Peyer's patch (tissue), 4 donors: ENCODE measurements around the gene NPDC1. TPM values are rescaled to one million over a fixed set of nuclear protein-coding genes. Genes with fewer than 3 reads are reported as not detected.
A peak's percentile ranks its signal among the peaks of the same experiment; 100 is the strongest.

Experiments
- DNase-seq, 3 donors: peaks; one replicate each; pipeline ENCODE4 v3.0.0-alpha.2; 2017 to 2019
- H3K27ac ChIP-seq, 4 donors: fragments of 200-600 bp; sonication (generic); one replicate each; pipeline ENCODE4 v1.5.1; 2016 to 2019
- H3K27me3 ChIP-seq, 2 donors: fragments of 200-600 bp; sonication (generic); one replicate each; pipeline ENCODE4 v1.5.1; 2019
- H3K36me3 ChIP-seq, 3 donors: fragments of 200-600 bp; sonication (generic); one replicate each; pipeline ENCODE4 v1.5.1; 2016 to 2019
- H3K4me1 ChIP-seq, 4 donors: fragments of 200-600 bp; sonication (generic); one replicate each; pipeline ENCODE4 v1.5.1; 2016 to 2019
- H3K4me3 ChIP-seq, 4 donors: fragments of 200-600 bp; sonication (generic); 1 replicate in 3 of 4; 2 replicates in 1 of 4; pipeline ENCODE4 v1.5.1; 2016 to 2019; ENCODE audit warnings: mild to moderate bottlenecking in 1 of 4
- H3K9me3 ChIP-seq, 4 donors: fragments of 200-600 bp; sonication (generic); one replicate each; pipeline ENCODE4 v1.5.1; 2016 to 2019; ENCODE audit warnings: mild to moderate bottlenecking in 1 of 4
- CTCF ChIP-seq, 6 experiments: fragments of 450-650 bp in 4 of 6; fragments of 200-600 bp in 2 of 6; sonication (generic) in 1 of 6; IDR thresholded peaks; one replicate each; pipeline ENCODE4 v1.5.1; 2017 to 2019; ENCODE audit warnings: antibody characterized with exemption in 6 of 6, mild to moderate bottlenecking in 3 of 6, moderate library complexity in 1 of 6
- POLR2A ChIP-seq, 2 donors: fragments of 450-650 bp; IDR thresholded peaks; one replicate each; pipeline ENCODE4 v1.5.1; 2017; ENCODE audit warnings: antibody characterized with exemption in 2 of 2, mild to moderate bottlenecking in 2 of 2, moderate library complexity in 2 of 2
- total RNA-seq, 4 donors: library from RNA; depleted of rRNA; stranded (reverse); fragments of >200 nt; gene quantifications; one replicate each; pipeline ENCODE4 v1.1.0, GENCODE V29; 2016

NPDC1 gene
- total RNA-seq, 4 donors from 2014 or later: 54.2 to 106 (median 83.8) TPM

DNA sequence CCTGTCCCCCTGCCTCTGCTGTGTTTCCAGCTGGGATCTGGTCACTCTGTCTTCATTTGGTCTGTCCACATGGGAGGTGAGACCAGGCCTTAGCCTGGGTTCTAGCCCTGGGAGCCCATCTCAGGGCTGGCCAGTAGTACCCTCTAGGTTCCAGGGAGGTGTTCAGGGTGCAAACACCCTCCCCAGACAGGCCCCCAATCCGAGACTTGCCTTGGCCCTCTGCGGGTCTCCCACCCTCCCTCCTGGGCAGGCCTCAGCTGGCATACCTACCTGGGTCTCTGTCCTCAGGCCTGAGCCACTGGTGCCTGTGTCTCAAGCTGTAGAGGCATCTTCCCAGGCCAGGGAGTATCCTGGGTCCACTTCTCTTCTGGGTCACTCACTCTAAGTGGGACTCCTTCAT, 25.3 kb upstream of the NPDC1 start:
- Histone ChIP-seq H3K9me3 (no peaks in the 10 kb centered on the region), H3K36me3 (no peaks in the 10 kb centered on the region), H3K27me3 (peaks cover 0 to 8% of the 10 kb centered on the region in 2 donors), H3K4me3 (peak overlapping the region in 1 of 4 donors; percentile 72), H3K4me1 (peaks cover 0 to 44% (median 13%) of the 10 kb centered on the region in 4 donors), H3K27ac (peak overlapping the region in 1 of 4 donors; percentile 20)
- DNase-seq: no peak
- TF ChIP-seq POLR2A (IDR thresholded peaks at IDR 0.05): no peak
- no peak for TF ChIP-seq CTCF (IDR thresholded peaks at IDR 0.05)

- TF ChIP-seq CTCF (IDR thresholded peaks at IDR 0.05) (peak in 2 of 6 experiments; percentile 11 to 18), POLR2A (IDR thresholded peaks at IDR 0.05) (no peak)
- H3K4me3 ChIP-seq: peak overlapping the region; percentile 26 to 72 (median 58)
- DNase-seq: peak in 1 of 3 donors; percentile 26
These were observed 24.9 kb upstream of the NPDC1 start for GRCh38 chr9:137070906-137071275.

DNA sequence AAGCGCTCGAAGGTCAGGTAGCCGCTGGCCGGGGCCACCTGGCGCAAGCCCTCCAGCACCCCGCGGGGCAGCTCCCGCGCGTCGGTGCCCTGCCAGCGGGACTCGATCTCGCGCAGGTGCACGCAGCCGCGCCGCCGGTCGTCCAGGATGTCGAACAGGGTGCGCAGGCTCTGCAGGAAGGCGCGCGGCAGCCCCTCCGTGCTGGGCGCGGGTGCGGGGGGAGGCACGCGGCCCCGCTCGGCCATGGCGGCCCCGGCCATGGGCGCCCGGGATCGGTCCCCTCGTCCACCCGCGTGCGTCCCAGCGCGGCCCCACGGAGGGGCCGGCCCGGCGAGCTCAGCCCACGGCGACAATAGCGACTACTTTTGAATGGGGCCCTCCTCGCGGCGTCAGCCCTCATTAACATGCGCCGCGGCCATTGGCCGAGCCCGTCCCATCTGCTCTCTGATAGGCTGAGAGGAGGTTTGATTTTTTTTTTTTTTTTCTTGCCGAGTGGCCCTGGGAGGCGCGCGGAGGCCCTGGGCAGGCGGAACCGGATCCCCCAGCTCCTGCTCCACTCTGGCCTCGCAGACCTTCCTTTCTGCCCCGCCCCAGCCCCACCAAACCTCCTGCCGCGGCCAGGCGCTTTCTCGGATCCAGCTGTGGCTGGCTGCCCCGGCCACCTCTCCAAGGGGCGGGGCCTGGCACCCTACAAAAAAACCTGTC, 24.4 kb upstream of the NPDC1 start, which contains the start of gene SAPCD2:
SAPCD2 (minus strand) TSS at position 357 of the 705 bp plus-strand sequence; CDS start at position 260, 97 bp downstream.
- H3K27ac ChIP-seq: peak within 1 kb of the TSS; percentile 20 to 75 (median 46)
- H3K27me3 ChIP-seq: peaks cover 0 to 8% of the 10 kb centered on the region in 2 donors
- H3K9me3 ChIP-seq: no peaks in the 10 kb centered on the region
- peak within 1 kb of the TSS; percentile 26 to 72 (median 58) for H3K4me3 ChIP-seq
- no peaks in the 10 kb centered on the region for H3K36me3 ChIP-seq
- TF ChIP-seq POLR2A (IDR thresholded peaks at IDR 0.05) (no peak), CTCF (IDR thresholded peaks at IDR 0.05) (peak in 1 of 6 experiments; percentile 3)
- peak; percentile 87 to 95 (median 90) for DNase-seq
- H3K4me1 ChIP-seq: peaks cover 0 to 44% (median 13%) of the 10 kb centered on the region in 4 donors

More at GRCh38 chr9:137070906-137071275, 24.9 kb upstream of the NPDC1 start:
- Histone ChIP-seq H3K9me3 (no peaks in the 10 kb centered on the region), H3K4me1 (peaks cover 0 to 44% (median 13%) of the 10 kb centered on the region in 4 donors), H3K36me3 (no peaks in the 10 kb centered on the region), H3K27ac (peak overlapping the region; percentile 20 to 75 (median 44)), H3K27me3 (peaks cover 0 to 8% of the 10 kb centered on the region in 2 donors)

GRCh38 chr9:137069508-137070091, 23.6 kb upstream of the NPDC1 start:
- DNase-seq: no peak

More at GRCh38 chr9:137069508-137070091, 23.6 kb upstream of the NPDC1 start:
- TF ChIP-seq CTCF (IDR thresholded peaks at IDR 0.05) (no peak), POLR2A (IDR thresholded peaks at IDR 0.05) (no peak)
- Histone ChIP-seq H3K4me3 (peak overlapping the region; percentile 26 to 72 (median 58)), H3K36me3 (no peaks in the 10 kb centered on the region), H3K27me3 (peaks cover 0 to 8% of the 10 kb centered on the region in 2 donors), H3K4me1 (peaks cover 0 to 44% (median 13%) of the 10 kb centered on the region in 4 donors), H3K9me3 (no peaks in the 10 kb centered on the region), H3K27ac (peak overlapping the region in 3 of 4 donors; percentile 18 to 75 (median 55))
